Heart left ventricle (tissue), 16 donors: ENCODE data around the gene ITGA2. TPM values are rescaled to one million over a fixed set of nuclear protein-coding genes. Genes with fewer than 3 reads are reported as not detected.
"Not testable (repeated sequence)": the region's sequence is repeated elsewhere in the genome, so short reads cannot be mapped to it uniquely, and the experiment has no call there.

Experiments used
- ATAC-seq, 4 donors: fragments of 200-7000 bp; cut with Tn5 transposase; one replicate each; pipeline ENCODE4 v1.9.1; 2020 to 2022; ENCODE audit warnings: moderate library complexity in 4 of 4, mild to moderate bottlenecking in 3 of 4, moderate number of reproducible peaks in 1 of 4
- DNase-seq, 5 donors: peaks; one replicate each; pipeline ENCODE4 v3.0.0-alpha.2; 2020
- H3K27ac ChIP-seq, 12 donors: fragments of 200-600 bp; sonication (generic) in 4 of 12; one replicate each; pipeline versions ENCODE4 v1.5.0 to v1.8.0; 2016 to 2022; ENCODE audit warnings: mild to moderate bottlenecking in 2 of 12
- H3K27me3 ChIP-seq, 9 donors: fragments of 200-600 bp; sonication (generic) in 2 of 9; one replicate each; pipeline versions ENCODE4 v1.5.1 to v1.8.0; 2016 to 2022; ENCODE audit warnings: mild to moderate bottlenecking in 3 of 9
- H3K36me3 ChIP-seq, 9 donors: fragments of 200-600 bp; sonication (generic) in 2 of 9; one replicate each; pipeline versions ENCODE4 v1.5.0 to v1.8.0; 2018 to 2022; ENCODE audit warnings: mild to moderate bottlenecking in 2 of 9
- H3K4me1 ChIP-seq, 12 donors: fragments of 200-600 bp; sonication (generic) in 4 of 12; one replicate each; pipeline versions ENCODE4 v1.5.0 to v1.8.0; 2016 to 2022; ENCODE audit warnings: mild to moderate bottlenecking in 3 of 12
- H3K4me3 ChIP-seq, 12 donors: fragments of 200-600 bp; sonication (generic) in 4 of 12; one replicate each; pipeline versions ENCODE4 v1.5.0 to v1.8.0; 2017 to 2022; ENCODE audit warnings: mild to moderate bottlenecking in 9 of 12, moderate library complexity in 4 of 12
- H3K9me3 ChIP-seq, 12 donors: fragments of 200-600 bp; sonication (generic) in 4 of 12; one replicate each; pipeline versions ENCODE4 v1.5.0 to v1.8.0; 2016 to 2022; ENCODE audit warnings: mild to moderate bottlenecking in 1 of 12
- CTCF ChIP-seq, 12 donors: fragments of 200-600 bp; sonication (generic) in 4 of 12; IDR thresholded peaks; one replicate each; pipeline versions ENCODE4 v1.5.0 to v1.8.0; 2018 to 2022; ENCODE audit warnings: antibody characterized with exemption in 12 of 12, mild to moderate bottlenecking in 5 of 12
- POLR2A ChIP-seq, 2 donors: fragments of 450-650 bp; IDR thresholded peaks; one replicate each; pipeline ENCODE4 v1.6.1; 2017; ENCODE audit warnings: antibody characterized with exemption in 2 of 2, mild to moderate bottlenecking in 2 of 2, moderate library complexity in 2 of 2
- WGBS, 4 donors: extraction: QIAGEN DNeasy Blood & Tissue Kit in 2 of 4; methylation state at CpG; one replicate each; pipeline versions ENCODE4 v1.1.5 to v1.1.7; 2013 to 2018; 5-methylcytosine and 5-hydroxymethylcytosine counted together
- intact Hi-C, 10 donors: fragments of 100-400 bp; cut with DNase I; formaldehyde crosslinking; loops; one replicate each; pipeline versions ENCODE4 v1.11.1 to v1.14.2; 2022
- polyA plus RNA-seq, 2 donors: library from polyadenylated mRNA; stranded (reverse); fragments of 200-250 nt; gene quantifications; one replicate each; pipeline ENCODE4 v1.2.3, GENCODE V29; 2013
- total RNA-seq, 9 donors: library from RNA; depleted of rRNA in 2 of 9; stranded (reverse); fragments of >200 nt in 2 of 9; fragmentation: NEBNext Ultra II Directional in 3 of 9; extraction: Animal tissue kit (Norgen Biotek cat#: 25700) in 3 of 9; gene quantifications; one replicate each; pipeline versions ENCODE4 v1.1.0 to v1.2.4, GENCODE V29; 2016 to 2023
- donor health status: ischemic (EF 13 %, LVEDD 7.1; RV severe dilation, severe dysfunction).
- donor health status: healthy with polysubstance abuse.
- donor health status: DM: no; HTN: yes; CAD: no.
- donor health status: DM: no; HTN: no; CAD: no.
- donor health status: ischemic (EF 25% LVEDD 6.9; RV normal size, moderate dysfunction).
- donor health status: ischemic (EF 25% LVEDD 5.7; RV mildly dilated, moderate dysfunction).
- donor health status: healthy.
- donor health status: DM: yes; HTN: yes; CAD: no.
- donor health status: ischemic (EF 35%, LVEDD 5.7; RV mildly dilated, moderate dysfunction).
- donor health status: nonischemic (EF 11% LVEDD 7.7; RV severe dilation, severe dysfunction).
- donor health status: DM: yes; HTN: yes; CAD: no.
- donor health status: PGD.
- donor health status: ischemic (EF 29% LVEDD 5.4; RV normal size, mild dysfunction).
- donor health status: nonischemic (EF 23%, LVEDD 6.1; RV moderate dilation, normal function).

Gene ITGA2
- total and polyA plus RNA-seq, 11 donors, result 0.23 to 10.7 (median 1.00) TPM

- intact Hi-C loops, result loop anchor here in 1 of 10 donors (5.0 kb wide), 1 partner anchor 129 kb away; no protein-coding TSS in a partner anchor
- no peak for TF ChIP-seq POLR2A (IDR thresholded peaks at IDR 0.05)
- TF ChIP-seq CTCF (IDR thresholded peaks at IDR 0.05), result no peak
- WGBS, 4 donors, result 90 to 100% (median 95%) methylated on average over 1 of the region's 1 CpG
- no peak for DNase-seq
- Histone ChIP-seq H3K4me3 (no peak overlapping the region), H3K27me3 (no peaks in the 10 kb centered on the region), H3K27ac (no peak overlapping the region), H3K4me1 (peaks cover 0 to 9% (median 0%) of the 10 kb centered on the region in 12 donors), H3K36me3 (no peaks in the 10 kb centered on the region), H3K9me3 (peaks cover 0 to 13% (median 0%) of the 10 kb centered on the region in 12 donors)
- no peak for ATAC-seq
Observed at GRCh38 chr5:52963636-52964035, 25.5 kb upstream of the ITGA2 start.

- WGBS, 4 donors, result 94 to 100% (median 96%) methylated on average over 1 of the region's 1 CpG
- intact Hi-C loops, result loop anchor here in 1 of 10 donors (5.0 kb wide), 1 partner anchor 128 kb away; no protein-coding TSS in a partner anchor
- ATAC-seq (no peak), DNase-seq (no peak)
- Histone ChIP-seq H3K36me3 (no peaks in the 10 kb centered on the region), H3K27ac (no peak overlapping the region), H3K27me3 (no peaks in the 10 kb centered on the region), H3K4me1 (peaks cover 0 to 9% (median 0%) of the 10 kb centered on the region in 12 donors), H3K4me3 (no peak overlapping the region), H3K9me3 (peaks cover 0 to 17% (median 0%) of the 10 kb centered on the region in 12 donors)
- TF ChIP-seq CTCF (IDR thresholded peaks at IDR 0.05) (no peak), POLR2A (IDR thresholded peaks at IDR 0.05) (no peak)
Observed at GRCh38 chr5:52964138-52964537, 25.0 kb upstream of the ITGA2 start.

- H3K36me3 ChIP-seq, H3K27ac ChIP-seq, H3K4me3 ChIP-seq, ATAC-seq, H3K4me1 ChIP-seq, intact Hi-C loops, DNase-seq, H3K27me3 ChIP-seq: not testable (repeated sequence)
- peaks cover 0 to 15% (median 0%) of the 10 kb centered on the region in 12 donors for H3K9me3 ChIP-seq
- WGBS, 4 donors, result 76 to 93% (median 89%) methylated on average over 6 to 7 of the region's 7 CpGs
Observed at GRCh38 chr5:52976157-52976556, 13.0 kb upstream of the ITGA2 start.

- ATAC-seq, result no peak
- TF ChIP-seq POLR2A (IDR thresholded peaks at IDR 0.05) (no peak), CTCF (IDR thresholded peaks at IDR 0.05) (no peak)
- WGBS, 4 donors, result 80 to 94% (median 92%) methylated on average over 6 to 7 of the region's 7 CpGs
- intact Hi-C loops, result no loop called here
- no peak for DNase-seq
- H3K27ac ChIP-seq, result no peak overlapping the region
- H3K9me3 ChIP-seq, result peaks cover 0 to 15% (median 0%) of the 10 kb centered on the region in 12 donors
- H3K4me1 ChIP-seq, result no peaks in the 10 kb centered on the region
- H3K36me3 ChIP-seq, result no peaks in the 10 kb centered on the region
- H3K4me3 ChIP-seq, result no peak overlapping the region
- no peaks in the 10 kb centered on the region for H3K27me3 ChIP-seq
Observed at GRCh38 chr5:52977264-52977897, 11.8 kb upstream of the ITGA2 start.
